ENCODE data around the gene ANKRD31. TPM values are rescaled to one million over a fixed set of nuclear protein-coding genes. Genes with fewer than 3 reads are reported as not detected.
"Not testable (repeated sequence)": the region's sequence is repeated elsewhere in the genome, so short reads cannot be mapped to it uniquely, and the experiment has no call there.

Gene ANKRD31
- total RNA-seq, 1 experiment from 2014 or later = not detected

DNA sequence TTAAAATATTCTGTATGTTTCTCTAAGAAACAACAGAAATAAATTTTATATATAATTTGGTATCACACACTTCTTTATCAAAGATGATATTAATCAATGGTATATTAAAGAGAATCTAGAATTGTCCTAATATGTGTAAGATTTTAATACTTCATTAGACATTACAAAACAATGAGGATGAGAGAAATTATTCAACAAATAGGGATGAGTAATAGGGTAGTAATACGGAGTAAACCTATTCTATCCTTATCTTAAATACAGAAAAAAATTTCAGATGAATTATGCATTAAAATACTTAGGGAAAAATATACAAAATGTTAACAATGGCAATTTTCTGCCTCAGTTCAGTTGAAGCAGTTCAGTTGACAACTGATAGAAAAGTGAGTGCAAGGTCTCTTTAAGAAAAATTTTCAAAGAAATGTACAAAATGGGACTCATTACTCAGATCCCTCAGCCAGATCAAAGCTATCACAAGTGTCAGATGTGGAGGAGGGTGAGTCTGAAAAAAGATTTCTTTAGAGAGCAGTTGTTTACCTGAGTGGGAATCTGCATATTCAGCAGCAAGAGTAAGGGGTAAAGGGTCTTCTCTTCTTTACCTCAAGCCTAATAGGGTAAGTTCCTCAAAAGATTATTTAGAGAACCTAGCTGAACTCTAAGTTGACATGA, 127.6 kb downstream of the ANKRD31 start:
- ATAC-seq (no peak), DNase-seq (ENCODE audit: low read depth, low spot score) (no peak)
- POLR2A ChIA-PET = no interaction called here
- intact Hi-C loops (cut with micrococcal nuclease; ENCODE audit: unreplicated experiment) (no loop called here), in situ Hi-C loops (cut with HindIII; ENCODE audit: low pct_unique_long_range_greater_than_20kb, low sequenced_read_pairs) (no loop called here)
- no peak for TF ChIP-seq POLR2AphosphoS5 (IDR thresholded peaks at IDR 0.05; ENCODE audit: low read depth, low read length)
- Histone ChIP-seq H3K36me3 (ENCODE audit: control insufficient read depth, insufficient read depth, low read length) (no peaks in the 10 kb centered on the region), H3K4me3 (ENCODE audit: low read depth in 2 of 2, low read length in 2 of 2) (no peak overlapping the region), H3K27ac (ENCODE audit: low read length) (no peak overlapping the region), H3K27me3 (ENCODE audit: control insufficient read depth, insufficient read depth, low read length) (peaks cover 40% of the 10 kb centered on the region), H3K4me1 (ENCODE audit: control insufficient read depth, insufficient read depth, low read length) (no peaks in the 10 kb centered on the region), H3K9me3 (ENCODE audit: control insufficient read depth, insufficient read depth, low read depth, low read length) (no peaks in the 10 kb centered on the region)
- BruUV-seq (replicated peaks) = no TSS peak
- CTCF ChIA-PET = no interaction called here

DNA sequence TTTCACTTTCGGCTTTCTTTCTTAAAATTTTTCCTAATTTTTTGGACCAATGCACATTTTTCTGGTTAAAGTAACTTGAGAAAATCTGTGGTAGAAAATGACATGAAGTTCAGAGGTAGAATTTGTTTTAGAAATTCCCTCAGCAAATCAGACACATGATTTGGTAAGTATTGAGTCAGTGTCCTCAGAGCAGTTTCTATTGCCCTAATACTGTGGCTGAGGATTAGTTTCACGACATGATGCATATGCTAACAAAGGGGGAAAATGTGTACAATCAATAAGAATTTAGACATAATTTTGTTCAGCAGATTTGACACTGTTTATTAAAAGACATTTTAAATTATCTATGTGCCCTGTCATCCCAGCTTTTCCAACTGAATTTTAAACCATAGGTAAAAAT, 128.2 kb downstream of the ANKRD31 start:
- ATAC-seq (no peak), DNase-seq (ENCODE audit: low read depth, low spot score) (no peak)
- ChIA-PET POLR2A (no interaction called here), CTCF (no interaction called here)
- H3K9me3 ChIP-seq (ENCODE audit: control insufficient read depth, insufficient read depth, low read depth, low read length) = no peaks in the 10 kb centered on the region
- H3K27ac ChIP-seq (ENCODE audit: low read length) = no peak overlapping the region
- no peaks in the 10 kb centered on the region for H3K36me3 ChIP-seq (ENCODE audit: control insufficient read depth, insufficient read depth, low read length)
- no peak overlapping the region for H3K4me3 ChIP-seq (ENCODE audit: low read depth in 2 of 2, low read length in 2 of 2)
- intact Hi-C loops (cut with micrococcal nuclease; ENCODE audit: unreplicated experiment) = no loop called here
- H3K27me3 ChIP-seq (ENCODE audit: control insufficient read depth, insufficient read depth, low read length) = peaks cover 40% of the 10 kb centered on the region
- in situ Hi-C loops (cut with HindIII; ENCODE audit: low pct_unique_long_range_greater_than_20kb, low sequenced_read_pairs) = no loop called here
- TF ChIP-seq SIN3A (IDR thresholded peaks at IDR 0.05; ENCODE audit: borderline replicate concordance, insufficient read depth, low read depth, low read length) (no peak), REST (IDR thresholded peaks at IDR 0.05; ENCODE audit: insufficient read depth in 1 of 2, low read depth in 2 of 2, low read length in 1 of 2) (no peak), TCF7L2 (IDR thresholded peaks at IDR 0.05; ENCODE audit: low read depth, low read length) (no peak), POLR2AphosphoS5 (IDR thresholded peaks at IDR 0.05; ENCODE audit: low read depth, low read length) (no peak), CTCF (IDR thresholded peaks at IDR 0.05) (no peak)
- H3K4me1 ChIP-seq (ENCODE audit: control insufficient read depth, insufficient read depth, low read length) = no peaks in the 10 kb centered on the region
- no TSS peak for BruUV-seq (replicated peaks)

DNA sequence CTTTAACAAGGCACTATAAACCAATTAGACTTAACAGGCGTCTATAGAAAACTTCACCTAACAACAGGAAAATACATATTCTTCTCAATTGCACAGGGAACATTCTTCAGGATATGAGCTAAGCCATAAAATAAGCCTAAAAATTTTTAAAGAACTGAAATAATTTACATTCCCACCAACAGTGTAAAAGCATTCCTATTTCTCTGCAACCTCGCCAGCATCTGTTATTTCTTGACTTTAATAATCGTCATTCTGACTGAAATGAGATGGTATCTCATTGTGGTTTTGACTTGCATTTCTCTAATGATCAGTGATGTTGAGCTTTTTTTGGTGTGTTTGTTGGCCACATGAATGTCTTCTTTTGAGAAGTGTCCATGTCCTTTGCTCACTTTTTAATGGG, 140.7 kb downstream of the ANKRD31 start:
- H3K36me3 ChIP-seq (ENCODE audit: control insufficient read depth, insufficient read depth, low read length); H3K4me3 ChIP-seq (ENCODE audit: low read depth in 2 of 2, low read length in 2 of 2); POLR2A ChIA-PET; intact Hi-C loops (cut with micrococcal nuclease; ENCODE audit: unreplicated experiment); CTCF ChIA-PET; H3K27me3 ChIP-seq (ENCODE audit: control insufficient read depth, insufficient read depth, low read length); H3K27ac ChIP-seq (ENCODE audit: low read length); in situ Hi-C loops (cut with HindIII; ENCODE audit: low pct_unique_long_range_greater_than_20kb, low sequenced_read_pairs); H3K4me1 ChIP-seq (ENCODE audit: control insufficient read depth, insufficient read depth, low read length); DNase-seq (ENCODE audit: low read depth, low spot score); BruUV-seq (replicated peaks); H3K9me3 ChIP-seq (ENCODE audit: control insufficient read depth, insufficient read depth, low read depth, low read length); ATAC-seq: not testable (repeated sequence)

Measured in Panc1 (cell line).